Thyroid gland (tissue), 4 donors: ENCODE data around the gene ERCC1. TPM values are rescaled to one million over a fixed set of nuclear protein-coding genes. Genes with fewer than 3 reads are reported as not detected.

Source experiments
- DNase-seq, 2 donors: peaks; one replicate each; pipeline ENCODE4 v3.0.0-alpha.2; 2019
- H3K27ac ChIP-seq, 3 donors: fragments of 200-600 bp; sonication (generic); 1 replicate in 2 of 3; 2 replicates in 1 of 3; pipeline ENCODE4 v1.5.1; 2016 to 2019; ENCODE audit warnings: mild to moderate bottlenecking in 1 of 3, moderate library complexity in 1 of 3
- H3K27me3 ChIP-seq: fragments of 200-600 bp; sonication (generic); one replicate; pipeline ENCODE4 v1.5.1; 2019
- H3K36me3 ChIP-seq, 2 donors: fragments of 200-600 bp; sonication (generic); one replicate each; pipeline ENCODE4 v1.5.1; 2016 to 2019
- H3K4me1 ChIP-seq, 2 donors: fragments of 200-600 bp; sonication (generic); one replicate each; pipeline ENCODE4 v1.5.1; 2017 to 2019
- H3K4me3 ChIP-seq, 3 donors: fragments of 200-600 bp; sonication (generic); replicated peaks in 1 of 3; 1 replicate in 2 of 3; 2 replicates in 1 of 3; pipeline ENCODE4 v1.5.1; 2016; ENCODE audit warnings: mild to moderate bottlenecking in 1 of 3
- H3K9me3 ChIP-seq: fragments of 200-600 bp; sonication (generic); one replicate; pipeline ENCODE4 v1.5.1; 2017
- POLR2A ChIP-seq, 2 donors: fragments of 450-650 bp; IDR thresholded peaks; one replicate each; pipeline ENCODE4 v1.6.1; 2017; ENCODE audit warnings: antibody characterized with exemption in 2 of 2, mild to moderate bottlenecking in 2 of 2, moderate library complexity in 1 of 2
- WGBS, 2 donors: methylation state at CpG; one replicate each; pipeline ENCODE4 v1.1.5; 2017; 5-methylcytosine and 5-hydroxymethylcytosine counted together
- intact Hi-C: fragments of 100-400 bp; cut with DNase I; formaldehyde crosslinking; loops from one replicate; pipeline ENCODE4 v1.15.1; 2023
- total RNA-seq, 4 donors: library from RNA; depleted of rRNA; stranded (reverse); fragments of >200 nt; gene quantifications; one replicate each; pipeline ENCODE4 v1.2.3, GENCODE V29; 2016
- TF ChIP-seq, protein P1 (sequence below), 6 experiments: fragments of 200-600 bp in 3 of 6; fragments of 450-650 bp in 3 of 6; sonication (generic) in 3 of 6; IDR thresholded peaks; one replicate each; pipeline ENCODE4 v1.5.1; 2016 to 2019; ENCODE audit warnings: antibody characterized with exemption in 6 of 6, mild to moderate bottlenecking in 2 of 6, inconsistent platforms in 1 of 6, moderate library complexity in 1 of 6

ERCC1 gene
- total RNA-seq, 4 donors from 2014 or later = 89.1 to 157 (median 113) TPM

- intact Hi-C loops = no loop called here
- H3K9me3 ChIP-seq = no peaks in the 10 kb centered on the region
- TF ChIP-seq, protein P1, sequence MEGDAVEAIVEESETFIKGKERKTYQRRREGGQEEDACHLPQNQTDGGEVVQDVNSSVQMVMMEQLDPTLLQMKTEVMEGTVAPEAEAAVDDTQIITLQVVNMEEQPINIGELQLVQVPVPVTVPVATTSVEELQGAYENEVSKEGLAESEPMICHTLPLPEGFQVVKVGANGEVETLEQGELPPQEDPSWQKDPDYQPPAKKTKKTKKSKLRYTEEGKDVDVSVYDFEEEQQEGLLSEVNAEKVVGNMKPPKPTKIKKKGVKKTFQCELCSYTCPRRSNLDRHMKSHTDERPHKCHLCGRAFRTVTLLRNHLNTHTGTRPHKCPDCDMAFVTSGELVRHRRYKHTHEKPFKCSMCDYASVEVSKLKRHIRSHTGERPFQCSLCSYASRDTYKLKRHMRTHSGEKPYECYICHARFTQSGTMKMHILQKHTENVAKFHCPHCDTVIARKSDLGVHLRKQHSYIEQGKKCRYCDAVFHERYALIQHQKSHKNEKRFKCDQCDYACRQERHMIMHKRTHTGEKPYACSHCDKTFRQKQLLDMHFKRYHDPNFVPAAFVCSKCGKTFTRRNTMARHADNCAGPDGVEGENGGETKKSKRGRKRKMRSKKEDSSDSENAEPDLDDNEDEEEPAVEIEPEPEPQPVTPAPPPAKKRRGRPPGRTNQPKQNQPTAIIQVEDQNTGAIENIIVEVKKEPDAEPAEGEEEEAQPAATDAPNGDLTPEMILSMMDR (IDR thresholded peaks at IDR 0.05) = no peak
- TF ChIP-seq POLR2A (IDR thresholded peaks at IDR 0.05) = no peak
- H3K4me1 ChIP-seq = peaks cover 9 to 11% of the 10 kb centered on the region in 2 donors
- H3K27me3 ChIP-seq = no peaks in the 10 kb centered on the region
- H3K27ac ChIP-seq = no peak overlapping the region
- H3K36me3 ChIP-seq = peaks cover 0 to 12% of the 10 kb centered on the region in 2 donors
- no peak overlapping the region for H3K4me3 ChIP-seq
- DNase-seq = no peak
- 75 to 81% methylated on average over 51 to 56 of the region's 59 CpGs for WGBS, 2 donors
These were observed 27.7 kb downstream of the ERCC1 start for GRCh38 chr19:45395821-45396617.

- WGBS, 2 donors = 96 to 99% methylated on average over 9 to 10 of the region's 21 CpGs
- H3K36me3 ChIP-seq = peaks cover 0 to 12% of the 10 kb centered on the region in 2 donors
- no peaks in the 10 kb centered on the region for H3K4me1 ChIP-seq
- H3K9me3 ChIP-seq = no peaks in the 10 kb centered on the region
- no peak overlapping the region for H3K4me3 ChIP-seq
- intact Hi-C loops = no loop called here
- no peak for DNase-seq
- H3K27ac ChIP-seq = no peak overlapping the region
- no peaks in the 10 kb centered on the region for H3K27me3 ChIP-seq
- no peak for TF ChIP-seq POLR2A (IDR thresholded peaks at IDR 0.05)
- TF ChIP-seq, protein P1 (IDR thresholded peaks at IDR 0.05) = no peak
These were observed 31.6 kb downstream of the ERCC1 start for GRCh38 chr19:45391871-45392665.

DNA sequence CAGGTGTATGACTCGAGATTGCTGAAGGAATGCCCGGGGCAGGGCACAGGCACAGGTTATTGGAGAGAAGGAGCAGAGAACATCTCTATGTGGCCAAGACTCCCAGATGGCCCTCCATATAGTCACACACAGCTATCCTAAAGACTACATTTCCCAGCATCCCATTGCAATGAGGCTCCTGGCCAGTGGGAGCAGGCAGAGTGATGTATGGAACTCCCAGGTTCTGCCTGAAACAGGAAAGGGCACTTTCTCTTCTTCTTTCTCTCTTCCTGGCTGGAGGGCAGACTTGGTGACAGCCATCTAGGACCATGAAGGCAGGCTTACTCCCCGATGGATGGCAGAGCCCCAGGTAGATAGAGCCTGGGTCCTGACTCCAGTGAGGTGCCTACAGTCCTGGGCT is 32.4 kb downstream of the ERCC1 start:
- H3K36me3 ChIP-seq = peaks cover 0 to 9% of the 10 kb centered on the region in 2 donors
- H3K27ac ChIP-seq = no peak overlapping the region
- no peak overlapping the region for H3K4me3 ChIP-seq
- TF ChIP-seq, protein P1 (IDR thresholded peaks at IDR 0.05) = no peak
- no peak for TF ChIP-seq POLR2A (IDR thresholded peaks at IDR 0.05)
- no peak for DNase-seq
- no peaks in the 10 kb centered on the region for H3K27me3 ChIP-seq
- H3K9me3 ChIP-seq = no peaks in the 10 kb centered on the region
- intact Hi-C loops = no loop called here
- no peaks in the 10 kb centered on the region for H3K4me1 ChIP-seq
- WGBS, 2 donors = 70 to 82% methylated on average over 2 to 3 of the region's 3 CpGs

- Histone ChIP-seq H3K27ac (no peak overlapping the region), H3K27me3 (peaks cover 4% of the 10 kb centered on the region), H3K36me3 (no peaks in the 10 kb centered on the region), H3K4me1 (peaks cover 5 to 8% of the 10 kb centered on the region in 2 donors), H3K4me3 (no peak overlapping the region), H3K9me3 (no peaks in the 10 kb centered on the region)
- TF ChIP-seq POLR2A (IDR thresholded peaks at IDR 0.05) = no peak
- WGBS, 2 donors = 4 to 8% methylated on average over 26 to 37 of the region's 75 CpGs
- intact Hi-C loops = no loop called here
- DNase-seq = no peak
These were observed 38.1 kb downstream of the ERCC1 start for GRCh38 chr19:45385392-45386221.

DNA sequence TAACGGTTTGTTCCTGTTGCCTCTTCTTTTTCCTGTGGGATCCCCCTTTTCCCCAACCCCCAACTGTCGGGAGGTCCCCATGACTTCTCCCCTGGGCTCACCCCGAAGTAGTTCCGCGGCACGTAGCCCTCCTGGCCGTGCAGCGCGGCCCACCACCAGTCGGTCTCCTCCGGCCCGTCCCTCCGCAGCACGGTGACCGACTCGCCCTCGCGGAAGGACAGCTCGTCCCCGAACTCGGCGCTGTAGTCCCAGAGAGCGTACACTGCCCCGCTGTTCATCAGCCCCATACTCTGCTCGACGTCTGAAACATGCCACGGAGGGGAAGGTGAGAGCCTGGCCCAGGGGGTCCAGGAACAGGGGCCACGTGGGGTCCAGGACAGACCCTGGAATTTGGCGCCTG is 41.3 kb downstream of the ERCC1 start:
- H3K36me3 ChIP-seq = no peaks in the 10 kb centered on the region
- DNase-seq = no peak
- H3K4me3 ChIP-seq = no peak overlapping the region
- H3K27me3 ChIP-seq = peaks cover 4% of the 10 kb centered on the region
- no peak for TF ChIP-seq POLR2A (IDR thresholded peaks at IDR 0.05)
- TF ChIP-seq, protein P1 (IDR thresholded peaks at IDR 0.05) = no peak
- H3K9me3 ChIP-seq = no peaks in the 10 kb centered on the region
- intact Hi-C loops = no loop called here
- WGBS, 2 donors = 79 to 86% methylated on average over 29 of the region's 29 CpGs
- no peak overlapping the region for H3K27ac ChIP-seq
- peaks cover 5 to 8% of the 10 kb centered on the region in 2 donors for H3K4me1 ChIP-seq
